ENCODE data around the gene VEPH1.
A peak's percentile ranks its signal among the peaks of the same experiment; 100 is the strongest.

Gene VEPH1

DNA sequence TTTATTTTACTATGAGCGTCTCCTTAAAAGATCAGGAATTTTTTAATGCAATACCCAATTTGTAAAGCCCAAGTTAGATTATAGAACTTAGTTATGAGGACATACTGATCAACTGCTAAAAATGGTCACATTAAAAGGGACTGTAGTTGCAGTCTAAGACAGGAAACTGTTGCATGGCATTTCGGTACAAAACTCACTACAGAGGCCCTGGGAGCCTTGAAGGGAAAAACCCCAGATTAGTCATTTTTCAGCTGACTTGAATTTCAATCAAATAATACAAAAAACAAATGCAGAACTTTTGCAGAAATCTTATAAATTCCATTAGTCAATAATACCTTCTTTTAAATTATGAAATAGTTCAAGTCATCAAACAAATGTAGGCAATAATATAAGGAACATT is 73.5 kb downstream of the VEPH1 start:
- peak; percentile 78 for DNase-seq (ENCODE audit: low read depth)

- no peak for DNase-seq (ENCODE audit: low read depth)
These were observed 74.4 kb downstream of the VEPH1 start for GRCh38 chr3:157428853-157429252.

DNA sequence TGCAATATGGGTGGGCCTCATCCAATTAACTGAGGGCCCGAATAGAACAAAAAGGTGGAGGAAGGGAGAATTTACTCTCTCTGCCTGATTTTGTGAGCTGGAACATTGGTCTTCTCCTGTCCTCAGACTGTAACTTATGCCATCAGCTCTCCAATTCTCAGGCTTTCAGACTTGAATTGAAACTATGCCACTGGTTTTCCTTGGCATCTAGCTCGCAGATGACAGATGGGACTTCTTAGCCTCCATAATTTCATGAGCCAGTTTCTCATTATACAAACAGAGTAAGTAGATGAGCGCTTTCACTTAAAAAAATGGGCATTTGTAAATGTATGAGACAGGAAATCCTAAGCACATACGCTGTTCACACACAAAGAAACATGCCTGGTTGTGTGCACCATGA is 75.3 kb downstream of the VEPH1 start:
- DNase-seq (ENCODE audit: low read depth): no peak

GRCh38 chr3:157423337-157423736 is 79.9 kb downstream of the VEPH1 start:
- peak; percentile 74 for DNase-seq (ENCODE audit: low read depth)

DNA sequence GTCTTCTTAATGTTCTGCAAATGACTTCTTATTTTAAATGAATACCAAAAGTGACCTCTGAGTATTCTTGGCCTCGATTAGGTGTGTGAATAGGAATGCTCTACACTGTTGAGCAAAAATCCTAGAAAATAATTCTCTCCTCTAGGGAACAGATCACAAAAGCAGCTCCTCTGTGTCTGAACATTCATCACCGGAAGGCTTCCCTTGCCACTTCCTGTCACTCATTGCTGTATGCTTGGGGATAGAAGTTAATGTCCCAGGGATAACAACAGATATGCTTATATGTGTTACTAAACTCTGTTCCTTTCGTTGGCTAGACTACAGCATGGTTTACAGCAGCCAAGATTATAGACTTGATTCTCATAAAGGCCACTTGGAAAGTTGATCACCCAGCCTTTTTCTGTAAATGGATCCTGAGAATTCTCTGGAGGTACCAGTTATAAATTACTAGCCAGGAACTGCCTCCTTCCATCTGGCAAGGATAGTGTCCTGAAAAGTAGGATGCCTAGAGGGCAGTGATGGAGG is 82.5 kb downstream of the VEPH1 start:
- no peak for DNase-seq (ENCODE audit: low read depth)

DNA sequence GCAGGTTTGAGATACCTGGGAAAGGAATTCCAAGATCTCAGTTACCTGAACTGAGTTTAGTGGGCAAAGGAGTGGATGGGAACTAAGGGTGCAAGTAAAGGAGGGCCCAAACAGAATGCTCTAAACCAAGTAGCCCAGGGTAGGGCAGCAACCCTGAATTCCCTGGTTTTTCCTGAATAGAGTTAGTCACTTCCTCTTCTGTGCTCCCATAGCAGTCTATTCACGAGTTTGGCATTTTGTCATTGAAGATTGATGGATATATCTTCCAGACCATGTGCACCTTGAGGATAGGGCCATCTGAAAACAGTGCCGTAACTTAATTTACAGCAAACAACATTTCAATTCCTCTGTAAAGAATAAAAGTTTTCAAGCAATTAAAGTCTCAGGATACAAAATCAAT is 85.1 kb downstream of the VEPH1 start:
- peak; percentile 74 for DNase-seq (ENCODE audit: low read depth)

GRCh38 chr3:157417247-157417646 is 86.0 kb downstream of the VEPH1 start:
- peak; percentile 53 for DNase-seq (ENCODE audit: low read depth)

DNA sequence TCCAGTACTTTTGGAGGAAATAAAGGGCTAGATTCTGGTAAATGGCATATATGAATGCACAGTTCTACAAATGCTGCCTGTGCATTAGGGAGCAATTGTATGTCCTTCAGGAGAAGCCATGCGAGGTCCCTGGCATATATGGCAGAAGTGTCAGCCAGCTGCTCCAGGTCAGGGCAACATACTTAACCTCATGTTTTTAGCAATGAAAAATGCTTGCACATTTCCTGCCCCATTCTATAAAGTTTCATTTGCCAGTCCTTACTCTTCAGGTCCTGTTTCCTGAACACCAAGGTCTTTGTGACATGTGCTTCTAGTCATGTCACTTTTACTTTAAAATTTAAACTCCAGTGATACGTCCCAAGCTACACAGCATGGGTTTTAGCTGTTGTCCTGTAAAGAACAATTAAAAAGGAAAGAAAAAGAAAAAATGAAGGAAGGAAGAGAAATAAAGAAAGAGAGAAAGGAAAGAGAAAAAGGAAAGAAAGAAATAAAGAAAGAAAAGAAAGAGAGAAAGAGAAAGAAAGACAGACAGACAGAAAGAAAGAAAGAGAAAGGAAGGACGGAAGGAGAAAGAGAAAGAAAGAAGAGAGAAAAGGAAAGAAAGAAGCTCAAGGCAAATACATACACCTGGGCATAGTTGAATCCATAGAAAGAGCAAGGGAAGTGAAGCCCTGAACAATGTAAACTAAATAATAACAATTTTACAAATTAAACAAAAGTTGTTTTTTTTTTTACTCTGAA is 86.7 kb downstream of the VEPH1 start:
- no peak for DNase-seq (ENCODE audit: low read depth)

- no peak for DNase-seq (ENCODE audit: low read depth)
These were observed 88.4 kb downstream of the VEPH1 start for GRCh38 chr3:157414861-157415260.

DNA sequence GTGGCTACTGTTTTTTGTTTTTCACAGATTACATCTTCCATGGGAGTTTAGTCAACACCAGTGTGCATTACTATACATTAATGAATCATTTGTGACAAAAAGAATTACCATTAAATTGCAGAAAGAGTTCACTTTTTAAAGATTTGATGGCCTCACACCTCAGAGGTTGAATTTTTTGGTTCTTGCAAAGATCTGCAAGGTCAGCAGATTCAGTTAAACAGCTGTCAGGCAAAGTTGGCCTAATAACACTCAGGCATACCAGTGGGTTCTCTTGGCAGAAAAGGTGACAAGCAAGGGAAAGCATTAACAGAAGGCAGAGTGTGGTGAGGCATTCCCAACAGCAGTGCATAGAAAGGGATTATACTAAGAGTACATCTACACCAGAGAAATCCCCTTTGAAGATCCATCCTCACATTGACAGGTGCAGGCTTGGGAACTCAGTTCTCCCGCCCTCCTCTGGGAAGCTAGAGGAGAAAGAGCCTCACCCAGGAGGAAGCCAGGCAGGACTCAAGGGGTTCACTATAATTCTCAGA is 90.8 kb downstream of the VEPH1 start:
- DNase-seq (ENCODE audit: low read depth): no peak

DNA sequence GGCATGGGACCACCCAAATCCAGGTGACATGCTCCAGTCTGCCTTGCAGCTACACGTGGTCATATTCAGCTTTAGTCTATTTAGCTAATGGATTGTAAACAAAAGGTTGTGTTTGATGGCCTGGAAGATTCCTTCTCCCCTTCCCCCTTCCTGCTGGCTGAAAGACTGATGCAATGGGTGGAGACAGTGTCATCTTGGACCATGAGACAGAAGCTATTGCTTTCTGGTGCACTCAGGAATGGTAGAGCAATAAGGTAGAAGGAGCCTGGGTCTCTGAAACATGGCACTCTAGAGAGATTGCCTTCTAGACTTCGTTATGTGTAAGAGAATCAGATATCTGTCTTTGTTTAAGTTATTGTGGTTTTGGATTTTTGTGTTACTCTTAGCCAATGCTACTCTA is 92.3 kb downstream of the VEPH1 start:
- no peak for DNase-seq (ENCODE audit: low read depth)

GRCh38 chr3:157409516-157409915 is 93.7 kb downstream of the VEPH1 start:
- no peak for DNase-seq (ENCODE audit: low read depth)

- no peak for DNase-seq (ENCODE audit: low read depth)
These were observed 94.6 kb downstream of the VEPH1 start for GRCh38 chr3:157408499-157409149.

- DNase-seq (ENCODE audit: low read depth): peak; percentile 26
These were observed 95.4 kb downstream of the VEPH1 start for GRCh38 chr3:157407769-157408168.

- DNase-seq (ENCODE audit: low read depth): no peak
These were observed 96.8 kb downstream of the VEPH1 start for GRCh38 chr3:157406394-157406793.

DNA sequence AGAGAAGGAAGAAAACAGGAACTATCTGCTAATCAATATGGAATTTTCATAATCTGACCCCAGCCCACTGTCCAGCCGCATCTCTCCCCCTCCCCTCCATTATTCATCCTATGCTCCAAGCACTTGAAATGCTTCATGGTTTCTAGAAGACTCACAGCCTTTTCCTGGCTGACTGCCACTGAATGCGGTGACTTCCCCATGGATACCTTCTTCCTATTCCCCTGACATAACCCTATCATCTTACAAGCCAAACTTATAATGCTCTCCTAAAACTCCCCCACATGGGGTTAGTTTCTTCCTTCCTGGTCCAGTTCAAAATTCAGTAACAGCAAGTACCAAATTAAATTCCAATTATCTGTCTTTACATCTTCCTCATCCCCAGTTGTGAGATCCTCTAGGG is 97.8 kb downstream of the VEPH1 start:
- peak; percentile 60 for DNase-seq (ENCODE audit: low read depth)

DNA sequence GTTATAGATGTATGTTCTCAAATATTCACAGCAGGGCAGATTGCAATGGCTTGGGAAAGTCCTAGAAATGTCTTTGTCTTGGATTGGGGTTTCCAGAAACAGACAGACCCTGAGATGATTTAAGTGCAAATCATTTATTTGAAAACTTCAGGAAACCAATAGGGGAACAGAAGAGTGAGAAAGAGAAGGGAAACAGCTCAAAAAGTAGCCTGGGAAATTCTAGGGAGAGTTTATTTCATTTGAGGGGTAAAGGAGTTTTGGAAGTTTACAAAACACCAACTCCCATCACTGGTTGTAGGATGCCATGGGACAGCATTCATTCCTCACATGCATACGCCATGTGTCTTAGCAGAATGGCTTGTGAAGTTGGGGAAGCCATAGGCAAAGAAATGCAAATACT is 98.8 kb downstream of the VEPH1 start:
- DNase-seq (ENCODE audit: low read depth): no peak

GRCh38 chr3:157398598-157398997 is 104.6 kb downstream of the VEPH1 start:
- no peak for DNase-seq (ENCODE audit: low read depth)

DNA sequence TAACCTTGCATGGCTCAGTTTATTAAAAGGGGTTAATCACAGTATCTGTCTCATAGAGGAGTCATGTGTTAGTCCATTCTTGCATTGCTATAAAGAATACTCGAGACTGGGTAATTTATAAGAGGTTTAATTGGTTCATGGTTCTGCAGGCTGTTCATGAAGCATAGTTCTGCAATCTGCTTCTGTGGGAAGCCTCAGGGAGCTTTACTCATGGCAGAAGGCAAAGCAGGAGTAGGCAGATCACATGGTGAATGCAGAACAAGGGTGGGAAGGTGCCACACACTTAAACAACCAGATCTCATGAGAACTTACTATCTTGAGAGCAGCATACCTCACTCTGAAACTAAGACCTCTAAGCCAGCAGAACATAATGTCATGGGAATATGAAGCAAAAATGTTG is 108.8 kb downstream of the VEPH1 start:
- peak; percentile 32 for DNase-seq (ENCODE audit: low read depth)

DNA sequence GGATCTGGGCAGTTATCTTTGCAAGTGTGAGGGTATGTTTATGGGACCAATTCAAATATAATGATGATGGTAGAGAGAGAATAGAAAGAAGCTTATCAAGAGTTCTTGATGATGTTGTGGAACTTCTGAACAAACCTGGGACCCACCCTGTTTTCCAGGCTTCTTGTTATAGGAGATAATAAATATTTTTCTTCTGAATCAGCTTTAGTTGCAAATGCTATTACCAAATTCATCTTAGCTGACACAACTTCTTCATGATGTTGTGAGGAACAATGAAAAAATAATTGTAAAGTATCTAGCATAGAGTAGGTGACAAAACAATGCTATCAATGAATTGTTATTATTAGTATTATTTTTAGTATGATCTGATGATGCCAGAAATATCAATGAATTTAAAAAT is 110.1 kb downstream of the VEPH1 start:
- peak; percentile 41 for DNase-seq (ENCODE audit: low read depth)

- no peak for DNase-seq (ENCODE audit: low read depth)
These were observed 111.1 kb downstream of the VEPH1 start for GRCh38 chr3:157392104-157392503.

DNA sequence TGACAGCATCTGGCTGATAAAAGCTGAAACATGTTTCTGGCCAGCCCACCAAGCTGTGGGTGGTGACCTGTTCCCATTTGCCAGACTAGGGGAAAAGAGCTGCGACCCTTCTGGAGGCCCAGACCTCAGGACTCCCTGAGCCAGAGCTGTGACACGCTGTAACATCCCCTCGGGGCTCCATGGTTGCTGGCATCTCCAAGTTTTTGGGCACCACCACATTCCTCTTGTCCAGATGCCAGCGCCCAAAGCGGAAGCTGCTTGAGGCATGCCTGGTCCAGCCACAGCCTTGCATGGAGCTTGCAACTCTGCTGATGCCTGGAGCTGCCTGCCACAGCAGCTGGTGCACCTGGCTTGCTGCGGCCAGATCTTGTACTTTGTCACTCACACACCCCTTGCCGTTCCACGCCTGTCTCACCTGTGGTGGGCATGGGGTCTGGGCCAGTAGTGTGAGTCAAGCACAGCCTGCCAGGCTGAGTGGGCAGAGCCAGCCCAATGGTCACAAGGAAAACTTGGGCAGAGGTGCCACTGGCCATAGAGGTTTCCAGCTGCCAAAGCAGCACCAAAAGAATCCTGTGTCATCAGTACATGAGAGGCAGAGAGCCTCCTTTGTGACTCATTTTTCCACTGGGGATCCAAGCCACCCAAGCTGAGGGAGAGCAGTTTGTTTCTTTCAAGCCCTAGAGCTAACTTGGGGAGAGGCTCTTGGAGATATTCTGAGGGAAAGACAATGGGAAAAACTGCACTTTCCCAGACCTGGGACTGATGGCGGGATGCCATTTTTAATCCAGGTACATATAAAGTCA is 112.3 kb downstream of the VEPH1 start:
- DNase-seq (ENCODE audit: low read depth): peak; percentile 45

- DNase-seq (ENCODE audit: low read depth): peak; percentile 73
These were observed 114.2 kb downstream of the VEPH1 start for GRCh38 chr3:157388976-157389375.
